HepG2 (cell line): ENCODE results near the gene AGXT. TPM values are rescaled to one million over a fixed set of nuclear protein-coding genes. Genes with fewer than 3 reads are reported as not detected.
A peak's percentile ranks its signal among the peaks of the same experiment; 100 is the strongest.

Experiments
- ATF1 ChIP-seq: IDR thresholded peaks from 2 replicates; pipeline ENCODE4 v1.6.1; 2016; ENCODE audit warnings: mild to moderate bottlenecking, control low read depth
- BORCS8-MEF2B ChIP-seq: sonication (generic); formaldehyde crosslinking; IDR thresholded peaks from 2 replicates; pipeline ENCODE4 v1.8.0; 2022; ENCODE audit warnings: mild to moderate bottlenecking, missing genetic modification reagents
- CREB1 ChIP-seq, 2 experiments: fragments of 450-650 bp in 1 of 2; IDR thresholded peaks; 2 replicates each; pipeline ENCODE4 v1.6.1; 2016 to 2017; ENCODE audit warnings: control low read depth in 1 of 2, mild to moderate bottlenecking in 1 of 2, missing compliant biosample characterization in 1 of 2, missing genetic modification characterization in 1 of 2
- NFYB ChIP-seq: sonication (generic); formaldehyde crosslinking; IDR thresholded peaks from 2 replicates; pipeline ENCODE4 v1.4.0; 2020; ENCODE audit warnings: missing genetic modification reagents
- SOX6 ChIP-seq, 2 experiments: fragments of 450-650 bp in 1 of 2; sonication (generic) in 1 of 2; formaldehyde crosslinking in 1 of 2; IDR thresholded peaks; 2 replicates each; pipeline versions ENCODE4 v1.4.0 to v1.6.1; 2017 to 2020; ENCODE audit warnings: antibody characterized with exemption in 1 of 2, mild to moderate bottlenecking in 1 of 2, missing genetic modification reagents in 1 of 2
- STAT5B ChIP-seq: sonication (generic); formaldehyde crosslinking; IDR thresholded peaks from 2 replicates; pipeline ENCODE4 v1.4.0; 2020; ENCODE audit warnings: missing genetic modification reagents
- ZNF367 ChIP-seq: sonication (generic); formaldehyde crosslinking; IDR thresholded peaks from 2 replicates; pipeline ENCODE4 v1.4.0; 2020; ENCODE audit warnings: missing genetic modification reagents, borderline replicate concordance
- ZNF567 ChIP-seq: sonication (generic); formaldehyde crosslinking; IDR thresholded peaks from 2 replicates; pipeline ENCODE4 v1.8.1; 2023; ENCODE audit warnings: mild to moderate bottlenecking, missing genetic modification reagents, borderline replicate concordance
- ZNF749 ChIP-seq: sonication (generic); formaldehyde crosslinking; IDR thresholded peaks from 2 replicates; pipeline ENCODE4 v1.8.0; 2022; ENCODE audit warnings: mild to moderate bottlenecking, missing genetic modification reagents, moderate library complexity, borderline replicate concordance
- ZNF773 ChIP-seq: sonication (generic); formaldehyde crosslinking; IDR thresholded peaks from 2 replicates; pipeline ENCODE4 v1.4.0; 2020; ENCODE audit warnings: missing genetic modification reagents, borderline replicate concordance
- polyA plus RNA-seq, 8 experiments: library from polyadenylated mRNA; depleted of rRNA in 3 of 8; stranded (reverse) in 7 of 8; unstranded in 1 of 8; fragments of >200 nt; fragmentation: Illumina TruSeq in 4 of 8; extraction: Trizol in 4 of 8; gene quantifications; 2 replicates each; pipeline versions ENCODE4 v1.2.1 to v1.2.3, GENCODE V29; 2011 to 2016; ENCODE audit warnings: low read depth in 4 of 8, missing spikeins in 1 of 8, mixed read lengths in 1 of 8; ENCODE audit not compliant: insufficient read depth in 1 of 8
- total RNA-seq, 5 experiments: library from RNA; depleted of rRNA; stranded (reverse); fragments of >200 nt; fragmentation: Illumina TruSeq; extraction: Trizol; gene quantifications; 2 replicates each; pipeline ENCODE4 v1.2.3, GENCODE V29; 2016; ENCODE audit warnings: low read depth in 1 of 5
- TF ChIP-seq, protein P1 (sequence below): fragments of 450-650 bp; IDR thresholded peaks from 2 replicates; pipeline ENCODE4 v1.6.1; 2016
- TF ChIP-seq, protein P2 (sequence below): IDR thresholded peaks from 2 replicates; pipeline ENCODE4 v1.6.1; 2016; ENCODE audit warnings: mild to moderate bottlenecking, missing biosample characterization, missing genetic modification reagents
- TF ChIP-seq, protein P3 (sequence below): sonication (generic); formaldehyde crosslinking; IDR thresholded peaks from 2 replicates; pipeline ENCODE4 v1.5.1; 2020; ENCODE audit warnings: missing genetic modification reagents, mild to moderate bottlenecking, borderline replicate concordance
- TF ChIP-seq, protein P4 (sequence below): sonication (generic); formaldehyde crosslinking; IDR thresholded peaks from 2 replicates; pipeline ENCODE4 v1.5.0; 2020; ENCODE audit warnings: mild to moderate bottlenecking, missing genetic modification reagents
- TF ChIP-seq, protein P5 (sequence below), 2 experiments: sonication (generic) in 1 of 2; formaldehyde crosslinking in 1 of 2; IDR thresholded peaks; 2 replicates each; pipeline versions ENCODE4 v1.6.1 to v1.9.0; 2014 to 2022; ENCODE audit warnings: antibody characterized with exemption in 1 of 2, borderline replicate concordance in 1 of 2, inconsistent platforms in 1 of 2, low read depth in 1 of 2, missing genetic modification reagents in 1 of 2

Gene AGXT
- total and polyA plus RNA-seq, 2 of the 13 experiments (the other 11 are each of a cell fraction or from before 2014, with no cell fraction given) = 41.9 to 96.1 TPM

DNA sequence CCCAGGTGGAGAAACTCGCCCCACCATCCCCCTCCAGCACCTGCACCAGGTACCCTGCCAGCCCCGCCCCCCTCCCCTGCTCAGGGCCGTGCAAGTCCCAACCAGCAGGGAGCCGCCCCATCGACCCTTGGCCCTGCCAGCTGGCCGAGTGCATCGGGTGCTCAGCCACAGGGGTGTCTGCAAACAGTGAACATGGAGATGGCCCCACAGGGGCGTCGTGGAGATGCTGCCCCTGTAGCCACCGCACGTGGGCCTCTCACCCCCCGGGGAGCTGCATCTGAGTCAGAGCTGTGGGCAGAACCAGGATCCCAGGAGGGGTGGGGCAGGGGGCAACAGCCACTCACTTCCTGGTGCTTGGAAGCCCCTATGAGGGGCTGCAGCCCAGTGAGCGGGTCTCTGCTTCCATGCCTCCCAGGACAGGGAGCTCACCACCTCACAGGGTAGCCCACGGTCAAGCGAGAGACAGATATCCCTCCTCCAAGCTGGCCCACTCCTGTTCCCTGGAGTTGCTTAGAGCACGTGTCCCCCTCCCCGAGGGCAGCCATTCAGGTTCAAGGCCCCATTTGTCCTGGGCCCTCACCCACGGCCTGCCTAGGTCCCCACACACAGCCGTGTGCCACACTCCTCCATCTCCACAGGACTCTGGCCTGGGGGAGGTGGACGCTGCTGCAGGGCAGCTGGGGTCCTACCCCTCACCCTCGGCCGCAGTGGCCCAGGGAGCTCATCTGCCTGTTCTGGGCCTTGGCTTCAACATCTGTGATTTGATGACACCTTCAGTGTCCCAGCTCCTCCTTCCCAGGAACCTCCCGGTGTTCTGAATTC is 28.5 kb downstream of the AGXT start (continued):
- TF ChIP-seq, protein P1, sequence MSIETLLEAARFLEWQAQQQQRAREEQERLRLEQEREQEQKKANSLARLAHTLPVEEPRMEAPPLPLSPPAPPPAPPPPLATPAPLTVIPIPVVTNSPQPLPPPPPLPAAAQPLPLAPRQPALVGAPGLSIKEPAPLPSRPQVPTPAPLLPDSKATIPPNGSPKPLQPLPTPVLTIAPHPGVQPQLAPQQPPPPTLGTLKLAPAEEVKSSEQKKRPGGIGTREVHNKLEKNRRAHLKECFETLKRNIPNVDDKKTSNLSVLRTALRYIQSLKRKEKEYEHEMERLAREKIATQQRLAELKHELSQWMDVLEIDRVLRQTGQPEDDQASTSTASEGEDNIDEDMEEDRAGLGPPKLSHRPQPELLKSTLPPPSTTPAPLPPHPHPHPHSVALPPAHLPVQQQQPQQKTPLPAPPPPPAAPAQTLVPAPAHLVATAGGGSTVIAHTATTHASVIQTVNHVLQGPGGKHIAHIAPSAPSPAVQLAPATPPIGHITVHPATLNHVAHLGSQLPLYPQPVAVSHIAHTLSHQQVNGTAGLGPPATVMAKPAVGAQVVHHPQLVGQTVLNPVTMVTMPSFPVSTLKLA = no peak
- TF ChIP-seq ZNF567 (CRISPR knock-in tag) (no peak), NFYB (no peak), STAT5B (no peak), BORCS8-MEF2B (CRISPR knock-in tag) (peak; percentile 90), ATF1 (CRISPR knock-in tag) (no peak), CREB1 (IDR thresholded peaks at IDR 0.05) (no peak), CREB1 (CRISPR knock-in tag; IDR thresholded peaks at IDR 0.05) (no peak), SOX6 (IDR thresholded peaks at IDR 0.05) (no peak), SOX6 (CRISPR knock-in tag; IDR thresholded peaks at IDR 0.05) (peak; percentile 42), ZNF773 (CRISPR knock-in tag) (no peak), ZNF367 (CRISPR knock-in tag) (no peak), ZNF749 (0 out of 2 replicates have a peak, but pooled peaks have one; percentile 7)
- TF ChIP-seq, protein P2, sequence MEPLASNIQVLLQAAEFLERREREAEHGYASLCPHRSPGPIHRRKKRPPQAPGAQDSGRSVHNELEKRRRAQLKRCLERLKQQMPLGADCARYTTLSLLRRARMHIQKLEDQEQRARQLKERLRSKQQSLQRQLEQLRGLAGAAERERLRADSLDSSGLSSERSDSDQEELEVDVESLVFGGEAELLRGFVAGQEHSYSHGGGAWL (CRISPR knock-in tag) = no peak; the same call in 1 of the 2 replicates
- TF ChIP-seq, protein P3, sequence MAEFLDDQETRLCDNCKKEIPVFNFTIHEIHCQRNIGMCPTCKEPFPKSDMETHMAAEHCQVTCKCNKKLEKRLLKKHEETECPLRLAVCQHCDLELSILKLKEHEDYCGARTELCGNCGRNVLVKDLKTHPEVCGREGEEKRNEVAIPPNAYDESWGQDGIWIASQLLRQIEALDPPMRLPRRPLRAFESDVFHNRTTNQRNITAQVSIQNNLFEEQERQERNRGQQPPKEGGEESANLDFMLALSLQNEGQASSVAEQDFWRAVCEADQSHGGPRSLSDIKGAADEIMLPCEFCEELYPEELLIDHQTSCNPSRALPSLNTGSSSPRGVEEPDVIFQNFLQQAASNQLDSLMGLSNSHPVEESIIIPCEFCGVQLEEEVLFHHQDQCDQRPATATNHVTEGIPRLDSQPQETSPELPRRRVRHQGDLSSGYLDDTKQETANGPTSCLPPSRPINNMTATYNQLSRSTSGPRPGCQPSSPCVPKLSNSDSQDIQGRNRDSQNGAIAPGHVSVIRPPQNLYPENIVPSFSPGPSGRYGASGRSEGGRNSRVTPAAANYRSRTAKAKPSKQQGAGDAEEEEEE (CRISPR knock-in tag) = no peak
- TF ChIP-seq, protein P4, sequence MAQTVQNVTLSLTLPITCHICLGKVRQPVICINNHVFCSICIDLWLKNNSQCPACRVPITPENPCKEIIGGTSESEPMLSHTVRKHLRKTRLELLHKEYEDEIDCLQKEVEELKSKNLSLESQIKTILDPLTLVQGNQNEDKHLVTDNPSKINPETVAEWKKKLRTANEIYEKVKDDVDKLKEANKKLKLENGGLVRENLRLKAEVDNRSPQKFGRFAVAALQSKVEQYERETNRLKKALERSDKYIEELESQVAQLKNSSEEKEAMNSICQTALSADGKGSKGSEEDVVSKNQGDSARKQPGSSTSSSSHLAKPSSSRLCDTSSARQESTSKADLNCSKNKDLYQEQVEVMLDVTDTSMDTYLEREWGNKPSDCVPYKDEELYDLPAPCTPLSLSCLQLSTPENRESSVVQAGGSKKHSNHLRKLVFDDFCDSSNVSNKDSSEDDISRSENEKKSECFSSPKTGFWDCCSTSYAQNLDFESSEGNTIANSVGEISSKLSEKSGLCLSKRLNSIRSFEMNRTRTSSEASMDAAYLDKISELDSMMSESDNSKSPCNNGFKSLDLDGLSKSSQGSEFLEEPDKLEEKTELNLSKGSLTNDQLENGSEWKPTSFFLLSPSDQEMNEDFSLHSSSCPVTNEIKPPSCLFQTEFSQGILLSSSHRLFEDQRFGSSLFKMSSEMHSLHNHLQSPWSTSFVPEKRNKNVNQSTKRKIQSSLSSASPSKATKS = no peak
- TF ChIP-seq, protein P5, sequence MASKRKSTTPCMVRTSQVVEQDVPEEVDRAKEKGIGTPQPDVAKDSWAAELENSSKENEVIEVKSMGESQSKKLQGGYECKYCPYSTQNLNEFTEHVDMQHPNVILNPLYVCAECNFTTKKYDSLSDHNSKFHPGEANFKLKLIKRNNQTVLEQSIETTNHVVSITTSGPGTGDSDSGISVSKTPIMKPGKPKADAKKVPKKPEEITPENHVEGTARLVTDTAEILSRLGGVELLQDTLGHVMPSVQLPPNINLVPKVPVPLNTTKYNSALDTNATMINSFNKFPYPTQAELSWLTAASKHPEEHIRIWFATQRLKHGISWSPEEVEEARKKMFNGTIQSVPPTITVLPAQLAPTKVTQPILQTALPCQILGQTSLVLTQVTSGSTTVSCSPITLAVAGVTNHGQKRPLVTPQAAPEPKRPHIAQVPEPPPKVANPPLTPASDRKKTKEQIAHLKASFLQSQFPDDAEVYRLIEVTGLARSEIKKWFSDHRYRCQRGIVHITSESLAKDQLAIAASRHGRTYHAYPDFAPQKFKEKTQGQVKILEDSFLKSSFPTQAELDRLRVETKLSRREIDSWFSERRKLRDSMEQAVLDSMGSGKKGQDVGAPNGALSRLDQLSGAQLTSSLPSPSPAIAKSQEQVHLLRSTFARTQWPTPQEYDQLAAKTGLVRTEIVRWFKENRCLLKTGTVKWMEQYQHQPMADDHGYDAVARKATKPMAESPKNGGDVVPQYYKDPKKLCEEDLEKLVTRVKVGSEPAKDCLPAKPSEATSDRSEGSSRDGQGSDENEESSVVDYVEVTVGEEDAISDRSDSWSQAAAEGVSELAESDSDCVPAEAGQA (IDR thresholded peaks at IDR 0.05; ENCODE audit: low read depth) = no peak
- TF ChIP-seq, protein P5 (CRISPR knock-in tag; IDR thresholded peaks at IDR 0.05; ENCODE audit: borderline replicate concordance) = no peak
